Measurements from ENCODE around the gene MVD.

The MVD gene

DNA sequence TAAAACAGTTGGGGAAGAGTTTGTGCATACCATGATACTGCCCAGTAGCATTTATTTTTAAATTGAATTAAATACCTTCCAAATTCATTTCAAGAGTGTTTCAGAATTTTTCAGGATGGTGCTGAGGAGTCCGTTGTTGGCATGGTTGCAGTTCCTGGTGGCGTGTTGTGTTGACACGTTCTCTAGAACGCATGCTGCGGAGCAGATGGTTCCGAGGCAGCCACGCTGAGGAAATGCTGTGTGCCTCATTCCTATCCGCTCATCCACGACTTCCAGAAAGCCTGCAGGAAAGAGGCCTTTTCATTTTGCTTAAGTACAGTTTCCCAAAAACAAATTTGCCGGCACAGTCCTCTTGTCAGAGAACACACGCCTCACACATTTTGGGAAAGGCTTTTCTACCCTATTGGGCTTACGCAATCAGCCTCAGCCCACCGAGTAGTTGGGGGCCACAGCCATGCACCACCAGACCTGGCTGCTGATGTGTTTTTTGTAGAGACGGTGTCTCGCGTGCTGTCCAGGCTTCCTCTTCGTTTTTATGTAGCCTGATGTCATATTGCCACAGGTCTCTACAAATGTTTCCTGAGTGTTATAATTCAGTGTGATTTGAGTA, 56.6 kb downstream of the MVD start:
- no peak for DNase-seq (ENCODE audit: low read depth in 2 of 2)

DNA sequence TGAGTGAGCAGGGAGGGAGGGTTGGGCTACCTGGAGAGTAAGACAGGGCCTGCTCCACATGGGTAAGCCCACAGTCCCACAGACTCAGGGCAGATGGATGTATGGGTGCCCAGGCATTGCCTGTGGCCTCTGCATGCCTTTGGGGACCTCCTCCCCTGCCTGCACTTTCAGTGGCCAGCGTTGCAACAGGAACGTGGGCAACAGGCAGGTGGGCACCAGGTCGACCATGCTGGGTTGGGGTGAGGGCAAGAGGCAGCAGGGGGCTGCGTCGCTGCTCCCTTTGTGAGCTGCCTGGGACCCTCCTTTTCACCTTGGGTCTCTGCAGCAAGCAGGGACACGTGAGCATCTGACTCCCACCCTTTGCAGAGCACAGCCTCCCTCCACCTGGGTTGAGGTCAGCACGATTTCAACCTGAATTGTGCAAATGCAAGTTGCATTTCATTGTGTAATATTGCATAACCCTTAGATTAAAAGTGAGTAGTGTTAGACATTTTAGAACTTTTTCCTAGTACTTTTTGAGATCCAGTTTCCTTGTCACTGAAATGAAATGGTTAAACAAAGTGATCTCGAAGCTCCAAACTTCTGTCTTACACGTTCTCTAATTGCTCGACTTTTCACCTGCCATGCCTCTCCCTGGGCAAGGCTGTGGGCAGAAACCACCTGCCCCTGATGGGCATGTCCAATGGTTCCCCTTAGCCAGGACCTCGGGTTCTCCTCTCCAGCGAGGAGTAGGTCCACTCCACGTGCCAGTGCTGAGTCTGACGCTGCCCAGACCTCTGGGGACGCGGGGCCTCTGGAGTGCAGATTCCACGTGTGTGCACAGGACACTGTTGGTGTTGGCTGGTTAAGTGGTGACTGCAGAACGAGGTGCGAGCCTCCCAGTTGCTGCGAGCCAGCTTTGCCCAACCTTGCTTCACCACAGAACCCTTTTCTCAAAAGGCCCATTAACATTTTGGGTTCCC, 57.4 kb downstream of the MVD start:
- DNase-seq (ENCODE audit: low read depth in 2 of 2), result no peak

- no peak for DNase-seq (ENCODE audit: low read depth in 2 of 2)
These were observed 60.8 kb downstream of the MVD start for GRCh38 chr16:88602091-88602490.
